22Rv1 (cell line): ENCODE data around the gene HIPK2.

Source experiments
- H3K27ac ChIP-seq: fragments of 450-650 bp; 2 replicates; pipeline ENCODE4 v1.5.1; 2017
- ZFX ChIP-seq: fragments of 450-650 bp; IDR thresholded peaks from 2 replicates; pipeline ENCODE4 v1.6.1; 2017; ENCODE audit warnings: antibody characterized with exemption, borderline replicate concordance
- TF ChIP-seq, protein P1 (sequence below): fragments of 450-650 bp; IDR thresholded peaks from 2 replicates; pipeline ENCODE4 v1.5.1; 2017; ENCODE audit warnings: mild to moderate bottlenecking

The HIPK2 gene

DNA sequence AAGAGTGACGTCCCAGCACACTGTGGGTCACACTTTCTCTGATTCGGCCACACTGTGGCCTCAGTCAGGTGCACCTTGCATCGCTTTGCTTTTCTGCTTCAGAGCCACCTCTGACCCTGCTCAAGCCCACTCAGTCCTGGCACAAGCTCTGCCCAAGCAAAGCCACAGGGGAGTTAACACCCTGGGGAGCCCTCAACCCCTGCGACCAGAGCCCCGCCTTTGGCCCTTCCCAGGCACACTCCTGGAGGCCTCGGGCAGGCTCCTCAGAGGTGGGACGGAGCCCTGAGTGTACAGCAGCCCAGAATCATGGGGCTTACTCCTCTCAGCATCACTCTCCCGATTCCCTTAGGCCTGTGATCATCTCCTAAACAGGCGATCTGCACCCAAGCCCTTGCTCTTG, 71.0 kb downstream of the HIPK2 start:
- no peak overlapping the region for H3K27ac ChIP-seq

DNA sequence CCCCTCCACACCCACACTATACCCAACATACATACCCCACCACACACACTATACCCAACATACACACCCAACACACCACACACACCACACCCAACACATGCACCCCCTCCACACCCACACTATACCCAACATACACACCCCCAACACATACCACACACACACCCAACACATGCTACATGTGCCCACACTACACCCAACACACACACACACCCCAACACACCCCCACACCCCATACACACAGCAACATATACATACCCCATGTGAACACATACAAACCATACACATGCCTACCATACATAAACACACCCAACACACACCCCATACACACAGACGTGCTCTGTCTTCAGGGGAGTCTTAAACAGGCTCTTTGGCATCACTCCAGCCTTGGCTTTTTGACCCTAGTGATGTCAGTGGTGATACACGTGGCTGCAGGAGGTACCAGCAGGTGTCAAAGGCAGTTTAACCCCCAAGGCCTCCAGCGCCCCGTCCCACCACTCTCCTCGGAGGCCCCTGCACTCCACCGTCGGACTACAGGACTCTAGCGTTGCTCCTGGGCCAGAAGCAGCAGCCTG, 73.4 kb downstream of the HIPK2 start:
- H3K27ac ChIP-seq = no peak overlapping the region
- no peak for TF ChIP-seq ZFX
- TF ChIP-seq, protein P1, sequence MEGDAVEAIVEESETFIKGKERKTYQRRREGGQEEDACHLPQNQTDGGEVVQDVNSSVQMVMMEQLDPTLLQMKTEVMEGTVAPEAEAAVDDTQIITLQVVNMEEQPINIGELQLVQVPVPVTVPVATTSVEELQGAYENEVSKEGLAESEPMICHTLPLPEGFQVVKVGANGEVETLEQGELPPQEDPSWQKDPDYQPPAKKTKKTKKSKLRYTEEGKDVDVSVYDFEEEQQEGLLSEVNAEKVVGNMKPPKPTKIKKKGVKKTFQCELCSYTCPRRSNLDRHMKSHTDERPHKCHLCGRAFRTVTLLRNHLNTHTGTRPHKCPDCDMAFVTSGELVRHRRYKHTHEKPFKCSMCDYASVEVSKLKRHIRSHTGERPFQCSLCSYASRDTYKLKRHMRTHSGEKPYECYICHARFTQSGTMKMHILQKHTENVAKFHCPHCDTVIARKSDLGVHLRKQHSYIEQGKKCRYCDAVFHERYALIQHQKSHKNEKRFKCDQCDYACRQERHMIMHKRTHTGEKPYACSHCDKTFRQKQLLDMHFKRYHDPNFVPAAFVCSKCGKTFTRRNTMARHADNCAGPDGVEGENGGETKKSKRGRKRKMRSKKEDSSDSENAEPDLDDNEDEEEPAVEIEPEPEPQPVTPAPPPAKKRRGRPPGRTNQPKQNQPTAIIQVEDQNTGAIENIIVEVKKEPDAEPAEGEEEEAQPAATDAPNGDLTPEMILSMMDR = no peak

More for the DNA sequence above, 71.0 kb downstream of the HIPK2 start:
- TF ChIP-seq, protein P1 = no peak
- no peak for TF ChIP-seq ZFX

DNA sequence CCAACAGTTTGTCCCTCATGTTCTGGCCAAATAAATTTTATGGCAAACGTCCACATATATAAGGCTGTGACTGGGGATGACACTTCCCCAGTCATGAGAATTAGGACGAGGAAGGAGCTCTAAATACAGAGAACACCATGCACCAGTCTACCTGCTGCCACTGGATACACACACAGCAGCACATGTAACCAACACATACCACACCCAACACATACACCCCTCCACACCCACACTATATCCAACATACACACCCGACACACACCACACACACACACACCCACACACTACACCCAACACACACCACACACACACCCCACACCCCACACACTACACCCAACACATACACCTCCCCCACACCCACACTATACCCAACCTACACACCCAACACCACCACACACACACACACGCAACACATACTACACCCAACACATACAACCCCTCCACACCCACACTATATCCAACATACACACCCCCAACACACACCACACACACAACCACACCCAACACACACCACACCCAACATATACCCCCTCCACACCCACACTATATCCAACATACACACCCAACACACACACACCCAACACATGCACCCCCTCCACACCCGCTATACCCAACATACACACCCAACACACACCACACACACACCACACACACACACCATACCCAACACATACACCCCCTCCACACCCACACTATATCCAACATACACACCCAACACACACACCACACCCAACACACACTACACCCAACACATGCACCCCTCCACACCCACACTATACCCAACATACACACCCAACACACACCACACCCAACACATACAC, 74.1 kb downstream of the HIPK2 start:
- no peak overlapping the region for H3K27ac ChIP-seq
- TF ChIP-seq ZFX = no peak
- TF ChIP-seq, protein P1 = no peak

DNA sequence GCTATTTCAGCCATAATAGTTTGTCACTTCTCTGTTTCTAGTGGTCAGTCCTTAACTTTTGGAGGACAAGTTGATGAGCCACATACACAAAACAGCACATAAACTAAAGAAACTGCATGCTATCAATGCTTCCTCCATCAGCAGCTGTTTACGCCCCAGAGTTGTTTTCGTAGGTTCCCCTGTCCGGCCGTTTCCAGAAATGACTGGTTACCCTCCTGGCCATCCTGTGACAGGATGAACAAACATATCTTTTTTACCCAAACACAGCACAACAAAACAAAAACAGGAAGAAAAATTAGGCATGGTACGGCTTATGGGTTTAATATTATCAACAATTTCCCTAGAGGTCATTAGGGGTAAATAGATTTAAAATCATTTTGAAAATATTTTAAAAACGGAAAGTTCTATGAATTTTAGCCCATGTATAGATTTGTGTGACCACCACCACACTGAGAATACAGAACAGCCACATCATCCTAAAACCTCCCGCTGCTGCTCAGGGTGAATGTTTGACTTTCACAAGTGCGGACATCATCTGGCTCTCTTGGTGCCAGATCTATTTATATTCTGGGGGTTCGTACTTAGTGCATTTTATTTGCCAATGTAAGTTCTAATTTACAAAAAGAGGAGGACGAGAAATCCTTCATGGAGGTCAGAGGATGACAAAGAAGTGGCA, 74.8 kb downstream of the HIPK2 start:
- TF ChIP-seq, protein P1 = no peak
- no peak for TF ChIP-seq ZFX
- no peak overlapping the region for H3K27ac ChIP-seq

DNA sequence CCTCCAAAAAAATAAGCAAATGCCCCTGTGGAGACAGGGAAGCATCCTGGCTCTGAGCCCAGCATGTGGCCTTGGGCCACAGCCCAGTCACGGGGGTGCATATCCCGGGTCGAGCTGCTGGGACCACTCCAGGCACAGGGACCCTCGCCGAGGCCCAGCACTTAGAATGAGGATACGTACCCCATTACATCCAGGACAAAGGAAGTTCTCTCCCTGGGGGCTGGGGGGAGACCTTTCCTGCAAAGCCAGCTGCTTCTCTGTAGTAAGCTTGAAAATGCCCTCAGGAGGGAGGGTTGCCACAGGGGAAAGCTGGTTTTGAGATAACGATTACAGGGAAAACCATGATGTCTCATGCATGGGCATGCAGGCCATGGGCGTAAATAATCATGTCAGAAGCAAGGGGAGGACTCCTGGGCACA, 75.5 kb downstream of the HIPK2 start:
- TF ChIP-seq, protein P1 = no peak
- no peak for TF ChIP-seq ZFX
- H3K27ac ChIP-seq = no peak overlapping the region

DNA sequence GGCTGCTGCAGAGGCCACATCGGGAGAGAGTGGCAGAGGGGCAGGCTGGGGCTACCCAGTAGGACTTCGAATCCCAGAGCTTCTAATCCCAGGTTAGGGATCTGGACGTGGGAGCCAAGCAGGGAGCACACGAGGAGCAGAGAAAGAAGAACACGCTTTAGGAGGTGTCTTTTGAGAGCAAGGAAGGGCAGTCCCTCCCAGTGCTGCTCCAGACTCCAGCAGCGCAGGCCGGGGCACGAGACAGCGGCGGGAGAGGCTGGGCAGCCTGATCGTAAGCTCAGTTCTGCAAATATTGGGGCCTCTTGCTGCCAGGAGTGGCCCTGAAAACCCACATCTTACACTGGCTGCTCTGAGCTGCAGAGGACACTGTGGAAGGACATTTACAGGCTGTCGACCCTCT, 75.9 kb downstream of the HIPK2 start:
- H3K27ac ChIP-seq = no peak overlapping the region
- TF ChIP-seq, protein P1 = no peak
- no peak for TF ChIP-seq ZFX
